NB4 (cell line): ENCODE measurements around the gene MAP3K21.

Experiments
- DNase-seq: peaks from one replicate; pipeline ENCODE4 v3.0.0; 2010; ENCODE audit warnings: low read depth
- H3K4me3 ChIP-seq: one replicate; pipeline ENCODE4 v1.5.1; 2011; ENCODE audit warnings: mild to moderate bottlenecking, low read depth, low read length, moderate library complexity
- MYC ChIP-seq: IDR thresholded peaks from 2 replicates; pipeline ENCODE4 v1.6.1; 2011; ENCODE audit warnings: low read depth, low read length
- POLR2A ChIP-seq: IDR thresholded peaks from 2 replicates; pipeline ENCODE4 v1.6.1; 2011; ENCODE audit warnings: mild to moderate bottlenecking; ENCODE audit not compliant: insufficient read length; ENCODE audit errors: extremely low read depth
- TF ChIP-seq, protein P1 (sequence below): IDR thresholded peaks from 2 replicates; pipeline ENCODE4 v1.6.1; 2011; ENCODE audit warnings: low read depth, low read length
- TF ChIP-seq, protein P2 (sequence below): IDR thresholded peaks from one replicate; pipeline ENCODE4 v1.5.1; 2012; ENCODE audit warnings: low read depth, low read length

MAP3K21 gene

DNA sequence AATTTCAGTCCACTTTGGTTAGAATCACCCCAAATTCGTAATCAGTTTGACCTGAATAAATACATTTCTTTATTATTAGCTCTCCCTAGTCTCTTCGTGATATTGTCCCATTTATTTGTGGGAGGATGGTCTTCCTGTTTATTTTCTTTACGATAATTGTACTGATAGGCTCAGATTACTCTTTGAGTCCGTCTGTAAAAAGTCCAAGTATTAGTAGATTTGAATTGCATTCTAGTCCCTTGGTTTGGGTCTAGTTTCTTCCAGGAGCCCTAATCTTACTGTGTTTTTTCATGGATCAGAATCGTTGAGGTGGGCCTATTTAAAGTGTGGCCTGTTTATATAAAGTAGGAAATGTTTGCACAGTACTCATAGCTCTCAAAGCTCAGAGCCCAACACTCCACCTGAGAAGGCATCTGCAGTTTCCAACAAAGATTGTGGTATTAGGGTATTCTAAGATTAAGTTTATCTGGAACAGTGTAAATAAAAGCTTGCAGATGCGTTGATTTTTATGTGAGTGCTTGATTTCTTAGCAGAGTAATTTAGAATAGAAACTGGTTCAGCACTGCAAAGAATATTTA, 33.1 kb downstream of the MAP3K21 start:
- DNase-seq: no peak
- TF ChIP-seq, protein P1, sequence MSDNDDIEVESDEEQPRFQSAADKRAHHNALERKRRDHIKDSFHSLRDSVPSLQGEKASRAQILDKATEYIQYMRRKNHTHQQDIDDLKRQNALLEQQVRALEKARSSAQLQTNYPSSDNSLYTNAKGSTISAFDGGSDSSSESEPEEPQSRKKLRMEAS: no peak
- TF ChIP-seq MYC (no peak), POLR2A (no peak)
- TF ChIP-seq, protein P2, sequence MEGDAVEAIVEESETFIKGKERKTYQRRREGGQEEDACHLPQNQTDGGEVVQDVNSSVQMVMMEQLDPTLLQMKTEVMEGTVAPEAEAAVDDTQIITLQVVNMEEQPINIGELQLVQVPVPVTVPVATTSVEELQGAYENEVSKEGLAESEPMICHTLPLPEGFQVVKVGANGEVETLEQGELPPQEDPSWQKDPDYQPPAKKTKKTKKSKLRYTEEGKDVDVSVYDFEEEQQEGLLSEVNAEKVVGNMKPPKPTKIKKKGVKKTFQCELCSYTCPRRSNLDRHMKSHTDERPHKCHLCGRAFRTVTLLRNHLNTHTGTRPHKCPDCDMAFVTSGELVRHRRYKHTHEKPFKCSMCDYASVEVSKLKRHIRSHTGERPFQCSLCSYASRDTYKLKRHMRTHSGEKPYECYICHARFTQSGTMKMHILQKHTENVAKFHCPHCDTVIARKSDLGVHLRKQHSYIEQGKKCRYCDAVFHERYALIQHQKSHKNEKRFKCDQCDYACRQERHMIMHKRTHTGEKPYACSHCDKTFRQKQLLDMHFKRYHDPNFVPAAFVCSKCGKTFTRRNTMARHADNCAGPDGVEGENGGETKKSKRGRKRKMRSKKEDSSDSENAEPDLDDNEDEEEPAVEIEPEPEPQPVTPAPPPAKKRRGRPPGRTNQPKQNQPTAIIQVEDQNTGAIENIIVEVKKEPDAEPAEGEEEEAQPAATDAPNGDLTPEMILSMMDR: no peak

DNA sequence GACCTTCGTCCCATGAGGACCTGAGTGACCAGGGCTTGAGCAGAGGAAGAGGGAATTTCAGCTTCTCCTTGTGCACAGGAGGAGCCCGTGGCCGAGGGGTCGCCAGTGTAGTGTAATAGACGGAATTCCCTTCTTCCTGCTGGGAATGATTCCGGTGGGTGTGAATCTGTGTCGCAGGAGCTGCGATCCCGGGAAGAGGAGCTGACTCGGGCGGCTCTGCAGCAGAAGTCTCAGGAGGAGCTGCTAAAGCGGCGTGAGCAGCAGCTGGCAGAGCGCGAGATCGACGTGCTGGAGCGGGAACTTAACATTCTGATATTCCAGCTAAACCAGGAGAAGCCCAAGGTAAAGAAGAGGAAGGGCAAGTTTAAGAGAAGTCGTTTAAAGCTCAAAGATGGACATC, 34.4 kb downstream of the MAP3K21 start:
- no peak overlapping the region for H3K4me3 ChIP-seq
- DNase-seq: no peak
- TF ChIP-seq, protein P1: no peak
- TF ChIP-seq, protein P2: no peak
- TF ChIP-seq MYC (no peak), POLR2A (no peak)

More for the DNA sequence above, 33.1 kb downstream of the MAP3K21 start:
- H3K4me3 ChIP-seq: no peak overlapping the region

DNA sequence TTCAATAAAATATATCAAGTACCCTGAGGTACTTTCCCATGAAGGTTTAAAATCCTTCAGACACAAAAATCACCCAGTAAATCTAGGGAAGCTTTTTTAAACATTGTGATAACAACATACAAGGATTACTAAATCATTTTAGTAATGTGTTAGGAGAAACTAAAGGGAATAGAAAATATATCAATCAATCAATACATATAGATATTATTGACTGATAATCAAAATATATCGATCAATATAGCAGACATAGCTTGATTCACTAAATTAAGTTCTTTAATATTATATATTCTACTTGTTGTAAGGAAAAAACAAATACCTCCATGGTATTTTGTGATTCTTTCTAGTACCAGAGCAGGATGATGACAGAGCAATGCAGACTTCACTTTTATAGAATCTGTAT, 35.2 kb downstream of the MAP3K21 start:
- no peak overlapping the region for H3K4me3 ChIP-seq
- DNase-seq: no peak
- TF ChIP-seq MYC (no peak), POLR2A (no peak)
- TF ChIP-seq, protein P2: no peak
- TF ChIP-seq, protein P1: no peak

DNA sequence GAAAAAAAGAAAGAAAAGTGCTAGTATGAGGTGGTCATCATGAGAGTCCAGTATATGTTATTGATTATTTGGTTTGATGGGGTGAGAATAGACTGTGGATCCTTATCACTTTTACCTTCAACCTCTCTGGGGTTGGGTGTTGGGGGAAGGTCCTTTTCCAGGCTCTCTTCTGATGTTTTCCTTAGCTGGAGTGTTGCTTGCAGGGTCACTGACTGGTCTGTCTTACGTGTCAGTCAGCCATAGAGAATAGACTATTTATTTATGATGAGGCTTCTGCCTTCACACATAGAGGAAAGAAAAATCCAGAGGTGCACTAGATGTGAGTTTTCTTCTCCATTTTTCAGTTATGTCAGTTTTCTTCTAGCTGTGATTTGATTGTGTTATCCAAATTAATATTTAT, 36.5 kb downstream of the MAP3K21 start:
- TF ChIP-seq, protein P2: no peak
- H3K4me3 ChIP-seq: no peak overlapping the region
- no peak for DNase-seq

DNA sequence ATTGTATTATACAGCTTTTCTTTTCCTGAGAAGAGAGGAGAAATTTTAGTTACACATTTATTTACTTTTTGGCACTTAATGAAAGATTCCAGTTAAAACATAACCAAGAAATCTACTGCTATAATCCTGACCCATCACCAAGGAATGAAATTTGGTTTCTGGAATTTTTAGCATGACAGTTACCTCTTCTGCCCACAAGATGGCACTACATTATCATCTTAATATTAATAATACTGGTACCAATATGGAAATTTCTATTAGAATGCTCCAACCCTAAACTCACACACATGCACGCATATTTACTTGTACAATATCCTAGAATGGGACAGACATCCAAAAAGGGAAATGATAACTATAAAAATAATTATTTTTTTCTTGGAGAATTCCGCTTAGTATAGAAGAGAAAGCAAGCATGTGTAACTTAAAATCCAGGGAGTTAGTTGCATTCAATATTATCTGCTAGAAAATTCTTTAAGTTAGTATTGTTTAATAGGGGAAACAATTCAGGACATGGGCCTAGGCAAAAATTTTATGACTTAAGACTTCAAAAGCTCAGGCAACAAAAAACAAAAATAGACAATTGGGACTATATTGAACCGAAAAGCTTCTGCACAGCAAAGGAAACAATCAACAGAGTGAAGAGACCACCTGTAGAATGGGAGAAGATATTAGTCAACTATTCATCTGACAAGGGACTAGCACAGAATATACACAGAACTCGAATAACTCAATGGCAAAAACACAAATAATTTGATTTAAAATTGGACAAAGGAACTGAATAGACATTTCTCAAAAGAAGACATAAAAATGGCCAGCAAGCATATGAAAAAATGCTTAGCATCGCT, 37.4 kb downstream of the MAP3K21 start:
- DNase-seq: peak; percentile 5
- TF ChIP-seq POLR2A: no peak
- TF ChIP-seq, protein P2: peak; percentile 33
- no peak for TF ChIP-seq MYC
- TF ChIP-seq, protein P1: no peak

More for the DNA sequence above, 37.4 kb downstream of the MAP3K21 start:
- no peak overlapping the region for H3K4me3 ChIP-seq
